Measurements from ENCODE around the gene CALCB.

- no peak for TF ChIP-seq CTCF (IDR thresholded peaks at IDR 0.05)
- no peak for TF ChIP-seq ZFX (IDR thresholded peaks at IDR 0.05; ENCODE audit: borderline replicate concordance)
These were observed 38.6 kb upstream of the CALCB start for GRCh38 chr11:15034687-15035267.
